HEK293 (cell line): ENCODE measurements around the gene CENPX.

Experiments used
- FEZF1 ChIP-seq: fragments of 450-650 bp; formaldehyde crosslinking; IDR thresholded peaks from 2 replicates; pipeline ENCODE4 v1.5.1; 2016; ENCODE audit warnings: missing biosample characterization, missing genetic modification characterization
- KLF10 ChIP-seq: fragments of 450-650 bp; IDR thresholded peaks from 2 replicates; pipeline ENCODE4 v1.5.1; 2018; ENCODE audit warnings: missing biosample characterization, mild to moderate bottlenecking, missing genetic modification characterization
- KLF9 ChIP-seq: fragments of 450-650 bp; formaldehyde crosslinking; IDR thresholded peaks from 2 replicates; pipeline ENCODE4 v1.5.1; 2016; ENCODE audit warnings: missing biosample characterization, missing genetic modification characterization, low read depth
- SALL2 ChIP-seq: fragments of 450-650 bp; formaldehyde crosslinking; IDR thresholded peaks from 2 replicates; pipeline ENCODE4 v1.5.0; 2017; ENCODE audit warnings: missing biosample characterization, mild to moderate bottlenecking, missing genetic modification characterization, borderline replicate concordance
- YY1 ChIP-seq: fragments of 450-650 bp; formaldehyde crosslinking; IDR thresholded peaks from 2 replicates; pipeline ENCODE4 v1.5.1; 2018; ENCODE audit warnings: missing biosample characterization, missing genetic modification characterization
- ZNF274 ChIP-seq, 2 experiments: fragments of 200-500 bp in 1 of 2; fragments of 450-650 bp in 1 of 2; sonication (Bioruptor generic) in 1 of 2; formaldehyde crosslinking in 1 of 2; IDR thresholded peaks; 2 replicates each; pipeline versions ENCODE4 v1.5.1 to v1.6.1; 2014 to 2016; ENCODE audit warnings: borderline replicate concordance in 1 of 2, inconsistent platforms in 1 of 2, low read length in 1 of 2, missing biosample characterization in 1 of 2, missing genetic modification characterization in 1 of 2
- ZNF629 ChIP-seq: fragments of 450-650 bp; formaldehyde crosslinking; IDR thresholded peaks from 2 replicates; pipeline ENCODE4 v1.5.1; 2017; ENCODE audit warnings: missing biosample characterization, missing genetic modification characterization
- TF ChIP-seq, protein P1 (sequence below): fragments of 450-650 bp; IDR thresholded peaks from 2 replicates; pipeline ENCODE4 v1.5.1; 2018; ENCODE audit warnings: missing biosample characterization, missing genetic modification characterization
- TF ChIP-seq, protein P2 (sequence below): fragments of 450-650 bp; formaldehyde crosslinking; IDR thresholded peaks from 2 replicates; pipeline ENCODE4 v1.5.1; 2016; ENCODE audit warnings: missing biosample characterization, missing genetic modification characterization
- TF ChIP-seq, protein P3 (sequence below): fragments of 450-650 bp; formaldehyde crosslinking; IDR thresholded peaks from 2 replicates; pipeline ENCODE4 v1.5.1; 2016; ENCODE audit warnings: missing biosample characterization, missing genetic modification characterization
- TF ChIP-seq, protein P4 (sequence below): fragments of 450-650 bp; formaldehyde crosslinking; IDR thresholded peaks from 2 replicates; pipeline ENCODE4 v1.5.1; 2016; ENCODE audit warnings: missing biosample characterization, missing genetic modification characterization
- TF ChIP-seq, protein P5 (sequence below): fragments of 450-650 bp; formaldehyde crosslinking; IDR thresholded peaks from 2 replicates; pipeline ENCODE4 v1.5.1; 2016; ENCODE audit warnings: missing biosample characterization, missing genetic modification characterization

DNA sequence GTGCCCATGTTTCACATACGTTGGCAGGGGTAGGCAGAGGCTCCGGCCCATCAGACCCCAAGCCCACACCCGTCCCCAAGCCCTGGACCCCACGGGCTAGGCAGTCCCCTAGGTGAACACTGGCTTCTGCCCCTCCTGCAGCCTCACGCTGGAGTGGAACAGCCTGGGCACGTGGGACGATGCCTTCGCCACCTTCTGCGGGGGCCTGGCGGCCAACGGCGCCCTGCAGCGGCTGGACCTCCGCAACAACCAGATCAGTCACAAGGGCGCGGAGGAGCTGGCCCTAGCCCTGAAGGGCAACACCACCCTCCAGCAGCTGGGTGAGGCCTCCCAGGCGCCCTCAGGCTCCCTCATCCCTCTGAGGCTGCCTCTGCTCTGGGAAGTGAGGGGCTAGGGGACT lies 2.2 kb upstream of the CENPX start:
- TF ChIP-seq, protein P1, sequence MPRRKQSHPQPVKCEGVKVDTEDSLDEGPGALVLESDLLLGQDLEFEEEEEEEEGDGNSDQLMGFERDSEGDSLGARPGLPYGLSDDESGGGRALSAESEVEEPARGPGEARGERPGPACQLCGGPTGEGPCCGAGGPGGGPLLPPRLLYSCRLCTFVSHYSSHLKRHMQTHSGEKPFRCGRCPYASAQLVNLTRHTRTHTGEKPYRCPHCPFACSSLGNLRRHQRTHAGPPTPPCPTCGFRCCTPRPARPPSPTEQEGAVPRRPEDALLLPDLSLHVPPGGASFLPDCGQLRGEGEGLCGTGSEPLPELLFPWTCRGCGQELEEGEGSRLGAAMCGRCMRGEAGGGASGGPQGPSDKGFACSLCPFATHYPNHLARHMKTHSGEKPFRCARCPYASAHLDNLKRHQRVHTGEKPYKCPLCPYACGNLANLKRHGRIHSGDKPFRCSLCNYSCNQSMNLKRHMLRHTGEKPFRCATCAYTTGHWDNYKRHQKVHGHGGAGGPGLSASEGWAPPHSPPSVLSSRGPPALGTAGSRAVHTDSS (tag by site-specific recombination): no peak
- TF ChIP-seq, protein P2, sequence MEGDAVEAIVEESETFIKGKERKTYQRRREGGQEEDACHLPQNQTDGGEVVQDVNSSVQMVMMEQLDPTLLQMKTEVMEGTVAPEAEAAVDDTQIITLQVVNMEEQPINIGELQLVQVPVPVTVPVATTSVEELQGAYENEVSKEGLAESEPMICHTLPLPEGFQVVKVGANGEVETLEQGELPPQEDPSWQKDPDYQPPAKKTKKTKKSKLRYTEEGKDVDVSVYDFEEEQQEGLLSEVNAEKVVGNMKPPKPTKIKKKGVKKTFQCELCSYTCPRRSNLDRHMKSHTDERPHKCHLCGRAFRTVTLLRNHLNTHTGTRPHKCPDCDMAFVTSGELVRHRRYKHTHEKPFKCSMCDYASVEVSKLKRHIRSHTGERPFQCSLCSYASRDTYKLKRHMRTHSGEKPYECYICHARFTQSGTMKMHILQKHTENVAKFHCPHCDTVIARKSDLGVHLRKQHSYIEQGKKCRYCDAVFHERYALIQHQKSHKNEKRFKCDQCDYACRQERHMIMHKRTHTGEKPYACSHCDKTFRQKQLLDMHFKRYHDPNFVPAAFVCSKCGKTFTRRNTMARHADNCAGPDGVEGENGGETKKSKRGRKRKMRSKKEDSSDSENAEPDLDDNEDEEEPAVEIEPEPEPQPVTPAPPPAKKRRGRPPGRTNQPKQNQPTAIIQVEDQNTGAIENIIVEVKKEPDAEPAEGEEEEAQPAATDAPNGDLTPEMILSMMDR: no peak
- TF ChIP-seq, protein P3, sequence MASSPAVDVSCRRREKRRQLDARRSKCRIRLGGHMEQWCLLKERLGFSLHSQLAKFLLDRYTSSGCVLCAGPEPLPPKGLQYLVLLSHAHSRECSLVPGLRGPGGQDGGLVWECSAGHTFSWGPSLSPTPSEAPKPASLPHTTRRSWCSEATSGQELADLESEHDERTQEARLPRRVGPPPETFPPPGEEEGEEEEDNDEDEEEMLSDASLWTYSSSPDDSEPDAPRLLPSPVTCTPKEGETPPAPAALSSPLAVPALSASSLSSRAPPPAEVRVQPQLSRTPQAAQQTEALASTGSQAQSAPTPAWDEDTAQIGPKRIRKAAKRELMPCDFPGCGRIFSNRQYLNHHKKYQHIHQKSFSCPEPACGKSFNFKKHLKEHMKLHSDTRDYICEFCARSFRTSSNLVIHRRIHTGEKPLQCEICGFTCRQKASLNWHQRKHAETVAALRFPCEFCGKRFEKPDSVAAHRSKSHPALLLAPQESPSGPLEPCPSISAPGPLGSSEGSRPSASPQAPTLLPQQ (tag by site-specific recombination): no peak
- TF ChIP-seq, protein P4, sequence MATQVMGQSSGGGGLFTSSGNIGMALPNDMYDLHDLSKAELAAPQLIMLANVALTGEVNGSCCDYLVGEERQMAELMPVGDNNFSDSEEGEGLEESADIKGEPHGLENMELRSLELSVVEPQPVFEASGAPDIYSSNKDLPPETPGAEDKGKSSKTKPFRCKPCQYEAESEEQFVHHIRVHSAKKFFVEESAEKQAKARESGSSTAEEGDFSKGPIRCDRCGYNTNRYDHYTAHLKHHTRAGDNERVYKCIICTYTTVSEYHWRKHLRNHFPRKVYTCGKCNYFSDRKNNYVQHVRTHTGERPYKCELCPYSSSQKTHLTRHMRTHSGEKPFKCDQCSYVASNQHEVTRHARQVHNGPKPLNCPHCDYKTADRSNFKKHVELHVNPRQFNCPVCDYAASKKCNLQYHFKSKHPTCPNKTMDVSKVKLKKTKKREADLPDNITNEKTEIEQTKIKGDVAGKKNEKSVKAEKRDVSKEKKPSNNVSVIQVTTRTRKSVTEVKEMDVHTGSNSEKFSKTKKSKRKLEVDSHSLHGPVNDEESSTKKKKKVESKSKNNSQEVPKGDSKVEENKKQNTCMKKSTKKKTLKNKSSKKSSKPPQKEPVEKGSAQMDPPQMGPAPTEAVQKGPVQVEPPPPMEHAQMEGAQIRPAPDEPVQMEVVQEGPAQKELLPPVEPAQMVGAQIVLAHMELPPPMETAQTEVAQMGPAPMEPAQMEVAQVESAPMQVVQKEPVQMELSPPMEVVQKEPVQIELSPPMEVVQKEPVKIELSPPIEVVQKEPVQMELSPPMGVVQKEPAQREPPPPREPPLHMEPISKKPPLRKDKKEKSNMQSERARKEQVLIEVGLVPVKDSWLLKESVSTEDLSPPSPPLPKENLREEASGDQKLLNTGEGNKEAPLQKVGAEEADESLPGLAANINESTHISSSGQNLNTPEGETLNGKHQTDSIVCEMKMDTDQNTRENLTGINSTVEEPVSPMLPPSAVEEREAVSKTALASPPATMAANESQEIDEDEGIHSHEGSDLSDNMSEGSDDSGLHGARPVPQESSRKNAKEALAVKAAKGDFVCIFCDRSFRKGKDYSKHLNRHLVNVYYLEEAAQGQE (tag by site-specific recombination): no peak
- TF ChIP-seq KLF9 (tag by site-specific recombination): no peak
- TF ChIP-seq ZNF274 (IDR thresholded peaks at IDR 0.05; ENCODE audit: low read length): no peak
- TF ChIP-seq ZNF274 (tag by site-specific recombination; IDR thresholded peaks at IDR 0.05; ENCODE audit: borderline replicate concordance): no peak
- no peak for TF ChIP-seq ZNF629 (tag by site-specific recombination)
- TF ChIP-seq SALL2 (tag by site-specific recombination): no peak
- TF ChIP-seq, protein P5, sequence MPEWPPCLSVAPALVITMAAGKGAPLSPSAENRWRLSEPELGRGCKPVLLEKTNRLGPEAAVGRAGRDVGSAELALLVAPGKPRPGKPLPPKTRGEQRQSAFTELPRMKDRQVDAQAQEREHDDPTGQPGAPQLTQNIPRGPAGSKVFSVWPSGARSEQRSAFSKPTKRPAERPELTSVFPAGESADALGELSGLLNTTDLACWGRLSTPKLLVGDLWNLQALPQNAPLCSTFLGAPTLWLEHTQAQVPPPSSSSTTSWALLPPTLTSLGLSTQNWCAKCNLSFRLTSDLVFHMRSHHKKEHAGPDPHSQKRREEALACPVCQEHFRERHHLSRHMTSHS: no peak
- TF ChIP-seq YY1 (tag by site-specific recombination): no peak
- no peak for TF ChIP-seq KLF10
- TF ChIP-seq FEZF1 (tag by site-specific recombination): no peak
